AG09319 (cell line): ENCODE measurements around the gene ECM2.

Experiments used
- DNase-seq: peaks from one replicate; pipeline ENCODE4 v3.0.0-alpha.2; 2010; ENCODE audit warnings: low read depth; ENCODE audit errors: extremely low read depth
- TF ChIP-seq, protein P1 (sequence below): IDR thresholded peaks from 2 replicates; pipeline ENCODE4 v1.5.1; 2011; ENCODE audit warnings: low read depth, mild to moderate bottlenecking, inconsistent platforms, low read length, moderate library complexity

The ECM2 gene

DNA sequence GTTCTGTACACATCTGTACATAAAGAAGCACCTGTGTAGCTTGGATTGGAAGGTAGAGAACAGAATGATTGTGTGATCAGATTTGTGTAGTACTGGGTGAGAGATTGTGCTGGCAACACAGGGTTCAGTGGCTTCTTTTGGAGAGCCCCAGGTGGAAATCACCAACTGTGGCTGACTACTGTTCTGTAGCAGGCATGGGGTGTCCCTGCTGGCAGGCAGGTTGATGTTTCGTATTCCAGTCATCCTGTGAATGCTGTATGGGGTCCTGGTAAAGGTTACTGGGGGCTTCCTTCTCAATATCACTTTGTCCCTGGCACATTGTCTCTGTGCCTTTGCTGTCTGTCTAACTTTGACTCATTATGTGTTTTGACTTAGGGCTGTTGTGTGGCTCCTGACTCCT, 58.8 kb downstream of the ECM2 start:
- DNase-seq = no peak
- TF ChIP-seq, protein P1, sequence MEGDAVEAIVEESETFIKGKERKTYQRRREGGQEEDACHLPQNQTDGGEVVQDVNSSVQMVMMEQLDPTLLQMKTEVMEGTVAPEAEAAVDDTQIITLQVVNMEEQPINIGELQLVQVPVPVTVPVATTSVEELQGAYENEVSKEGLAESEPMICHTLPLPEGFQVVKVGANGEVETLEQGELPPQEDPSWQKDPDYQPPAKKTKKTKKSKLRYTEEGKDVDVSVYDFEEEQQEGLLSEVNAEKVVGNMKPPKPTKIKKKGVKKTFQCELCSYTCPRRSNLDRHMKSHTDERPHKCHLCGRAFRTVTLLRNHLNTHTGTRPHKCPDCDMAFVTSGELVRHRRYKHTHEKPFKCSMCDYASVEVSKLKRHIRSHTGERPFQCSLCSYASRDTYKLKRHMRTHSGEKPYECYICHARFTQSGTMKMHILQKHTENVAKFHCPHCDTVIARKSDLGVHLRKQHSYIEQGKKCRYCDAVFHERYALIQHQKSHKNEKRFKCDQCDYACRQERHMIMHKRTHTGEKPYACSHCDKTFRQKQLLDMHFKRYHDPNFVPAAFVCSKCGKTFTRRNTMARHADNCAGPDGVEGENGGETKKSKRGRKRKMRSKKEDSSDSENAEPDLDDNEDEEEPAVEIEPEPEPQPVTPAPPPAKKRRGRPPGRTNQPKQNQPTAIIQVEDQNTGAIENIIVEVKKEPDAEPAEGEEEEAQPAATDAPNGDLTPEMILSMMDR = no peak

DNA sequence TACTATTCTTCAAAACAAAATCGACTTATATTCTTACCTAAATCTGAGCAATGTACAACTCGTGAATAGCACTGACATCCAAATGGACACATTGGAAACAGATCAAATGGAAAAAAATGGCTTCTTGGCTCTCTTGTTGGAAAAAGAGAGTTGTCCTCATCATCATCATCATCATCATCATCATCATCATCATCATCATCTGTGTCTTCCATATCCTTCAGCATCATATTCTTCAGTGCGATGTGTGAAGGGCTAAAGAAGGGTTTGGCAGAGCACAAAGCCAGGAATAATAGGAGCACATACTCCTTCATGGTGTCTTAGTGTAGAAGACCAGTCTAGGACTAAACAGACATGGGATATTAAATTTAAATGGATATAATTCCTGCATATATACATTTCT, 61.2 kb downstream of the ECM2 start:
- DNase-seq = no peak
- TF ChIP-seq, protein P1 = no peak

DNA sequence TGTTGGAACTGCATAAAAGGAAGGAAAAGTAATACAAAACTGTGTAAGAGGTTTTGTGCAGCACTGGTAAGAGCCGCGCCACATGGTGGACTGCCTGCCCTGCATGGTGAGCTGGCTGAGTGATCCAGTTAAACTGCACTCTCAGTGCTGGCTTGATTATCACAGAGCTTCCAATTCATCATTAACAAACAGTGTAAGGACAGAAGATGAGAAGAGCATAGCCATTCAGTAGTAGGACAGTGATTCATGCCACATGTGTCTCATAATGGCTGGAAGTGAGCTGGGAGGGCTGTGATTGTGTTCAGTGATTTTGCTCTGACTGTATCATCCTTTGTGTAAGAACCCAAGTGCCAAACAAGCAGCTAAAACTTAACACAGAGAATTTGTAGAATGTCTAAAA, 67.6 kb downstream of the ECM2 start:
- DNase-seq = no peak
- TF ChIP-seq, protein P1 = no peak

DNA sequence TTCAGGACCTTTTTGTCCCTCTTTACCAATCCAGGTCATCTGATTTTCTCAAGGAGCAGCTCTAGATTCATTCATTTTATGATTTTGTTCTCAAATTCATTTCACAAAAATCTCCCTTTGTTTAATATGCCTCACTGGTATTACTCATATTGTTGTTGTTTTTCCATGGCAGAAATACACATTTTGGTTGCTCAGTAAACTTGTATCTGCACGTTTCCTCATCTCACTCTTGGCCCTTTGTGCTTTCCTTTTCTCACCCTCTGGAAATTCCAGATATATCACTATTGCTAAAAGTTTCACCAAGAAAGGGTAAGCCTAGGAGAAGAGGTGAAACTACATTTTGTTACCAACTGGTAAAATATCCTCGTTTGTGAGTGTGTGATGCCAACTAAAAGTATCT, 68.3 kb downstream of the ECM2 start:
- DNase-seq = no peak
- TF ChIP-seq, protein P1 = no peak

DNA sequence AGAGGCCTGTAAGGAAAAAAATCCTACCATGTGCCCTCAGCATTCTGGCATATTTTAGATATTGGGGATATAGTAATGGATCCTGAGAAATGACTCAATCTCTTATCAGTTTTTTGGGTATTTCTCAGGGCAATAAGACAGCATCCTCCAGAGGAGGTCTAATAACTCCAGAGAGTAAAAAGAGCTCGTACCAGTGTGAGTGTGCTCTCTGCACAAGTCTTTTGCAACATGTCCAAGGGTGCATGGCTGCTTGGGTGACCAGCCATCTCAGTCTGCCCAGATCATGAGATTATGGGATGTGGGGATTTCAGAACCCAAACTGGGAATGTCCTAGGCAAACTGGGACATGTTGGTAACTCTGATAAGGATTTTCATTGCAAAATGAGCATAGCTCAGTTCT, 68.7 kb downstream of the ECM2 start:
- DNase-seq = no peak
- TF ChIP-seq, protein P1 = no peak

DNA sequence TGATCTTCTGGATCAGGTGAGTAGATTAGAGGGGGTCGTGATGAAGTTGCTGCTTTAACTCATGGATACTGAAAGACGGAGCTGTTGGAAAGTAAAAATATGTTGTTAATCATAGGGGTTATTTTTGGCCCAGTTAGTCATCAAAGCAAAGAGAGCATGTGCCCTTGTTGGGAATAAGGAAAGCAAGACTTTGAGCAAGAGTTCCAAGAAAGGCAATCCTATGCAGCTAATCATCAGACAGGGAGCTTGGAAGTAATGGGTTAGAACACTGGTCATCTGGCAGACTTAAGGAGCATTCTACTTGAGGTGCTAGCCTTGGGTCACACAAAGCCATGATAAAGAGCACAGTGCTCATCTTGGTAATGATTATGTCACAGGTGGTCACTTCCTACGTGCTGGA, 71.8 kb downstream of the ECM2 start:
- peak; percentile 80 for DNase-seq
- TF ChIP-seq, protein P1 = no peak

DNA sequence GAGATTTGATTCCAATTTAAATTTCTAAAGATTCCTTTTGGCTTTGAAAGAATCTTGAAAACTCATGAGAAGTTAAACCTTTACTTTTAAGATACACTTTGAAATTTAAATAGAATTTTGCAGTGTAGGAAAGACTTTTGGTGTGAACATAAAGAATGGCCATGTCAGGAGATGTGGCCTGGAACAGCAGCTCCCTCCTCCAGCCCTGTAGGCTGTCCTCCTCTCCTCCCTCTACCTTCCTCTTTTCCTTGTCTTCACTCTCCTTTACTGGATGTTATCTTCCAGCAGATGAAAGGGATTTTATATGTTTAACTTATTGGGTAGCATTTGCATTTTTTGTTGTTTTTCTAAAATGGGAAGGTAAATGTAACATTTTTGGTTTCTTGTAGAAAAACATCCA, 72.4 kb downstream of the ECM2 start:
- DNase-seq = no peak
- TF ChIP-seq, protein P1 = no peak
